ENCODE measurements around the gene TMPRSS7.

GRCh38 chr3:112034436-112034835 is at the start of gene TMPRSS7:
- no peak for TF ChIP-seq CTCF (IDR thresholded peaks at IDR 0.05)
- no peak for TF ChIP-seq POLR2A (IDR thresholded peaks at IDR 0.05)

Data from lower leg skin (tissue), 3 donors.